Small intestine (tissue), 7 donors: ENCODE data around the gene FBXL13. TPM values are rescaled to one million over a fixed set of nuclear protein-coding genes. Genes with fewer than 3 reads are reported as not detected.
A peak's percentile ranks its signal among the peaks of the same experiment; 100 is the strongest.
"Not testable (repeated sequence)": the region's sequence is repeated elsewhere in the genome, so short reads cannot be mapped to it uniquely, and the experiment has no call there.

ENCODE experiments used
- DNase-seq, 2 donors: peaks; one replicate each; pipeline versions ENCODE4 v3.0.0 to v3.0.0-alpha.2; 2013
- FAIRE-seq: peaks from 2 replicates; lab custom pipeline; 2012; peaks lifted over from hg19 to GRCh38; lab: Jason Lieb, UNC
- H3K27ac ChIP-seq, 3 donors: one replicate each; pipeline ENCODE4 v1.5.1; 2013; ENCODE audit warnings: low read length in 2 of 3, mild to moderate bottlenecking in 2 of 3, control low read depth in 1 of 3, inconsistent platforms in 1 of 3, low read depth in 1 of 3, moderate library complexity in 1 of 3
- H3K27me3 ChIP-seq, 3 donors: one replicate each; pipeline ENCODE4 v1.6.1; 2013; ENCODE audit warnings: low read length in 3 of 3, inconsistent platforms in 1 of 3; ENCODE audit not compliant: control insufficient read depth in 3 of 3, insufficient read depth in 3 of 3
- H3K36me3 ChIP-seq, 3 donors: one replicate each; pipeline ENCODE4 v1.6.1; 2013; ENCODE audit warnings: low read length in 3 of 3, inconsistent platforms in 1 of 3, low read depth in 1 of 3, mild to moderate bottlenecking in 1 of 3, moderate library complexity in 1 of 3; ENCODE audit not compliant: control insufficient read depth in 3 of 3, insufficient read depth in 2 of 3
- H3K4me1 ChIP-seq, 3 donors: one replicate each; pipeline ENCODE4 v1.6.1; 2013; ENCODE audit warnings: low read length in 2 of 3, inconsistent platforms in 1 of 3, low read depth in 1 of 3, mild to moderate bottlenecking in 1 of 3, moderate library complexity in 1 of 3; ENCODE audit not compliant: control insufficient read depth in 3 of 3, insufficient read depth in 2 of 3
- H3K4me3 ChIP-seq, 3 donors: one replicate each; pipeline ENCODE4 v1.5.1; 2013; ENCODE audit warnings: low read length in 3 of 3, control low read depth in 1 of 3, inconsistent platforms in 1 of 3, low read depth in 1 of 3, mild to moderate bottlenecking in 1 of 3, moderate library complexity in 1 of 3
- H3K9me3 ChIP-seq, 2 donors: one replicate each; pipeline ENCODE4 v1.6.1; 2013; ENCODE audit warnings: low read depth in 1 of 2, low read length in 1 of 2; ENCODE audit not compliant: control insufficient read depth in 2 of 2, insufficient read depth in 1 of 2
- WGBS, 3 donors: extraction: QIAGEN DNeasy Blood & Tissue Kit; methylation state at CpG; one replicate each; pipeline ENCODE4 v1.1.7; 2013; 5-methylcytosine and 5-hydroxymethylcytosine counted together
- polyA plus RNA-seq, 4 donors: library from polyadenylated mRNA; stranded (reverse) in 3 of 4; unstranded in 1 of 4; fragments of 200-250 nt in 3 of 4; fragments of 120-200 nt in 1 of 4; gene quantifications; one replicate each; pipeline versions ENCODE4 v1.2.1 to v1.2.3, GENCODE V29; 2013
- donor health status: healthy with polysubstance abuse.
- donor health status: control.
- donor health status: control.
- donor health status: Bipolar disorder and iron deficiency.
- donor health status: healthy.

FBXL13 gene
- polyA plus RNA-seq, 4 donors, result 0.10 to 0.38 TPM; not detected in 2

DNA sequence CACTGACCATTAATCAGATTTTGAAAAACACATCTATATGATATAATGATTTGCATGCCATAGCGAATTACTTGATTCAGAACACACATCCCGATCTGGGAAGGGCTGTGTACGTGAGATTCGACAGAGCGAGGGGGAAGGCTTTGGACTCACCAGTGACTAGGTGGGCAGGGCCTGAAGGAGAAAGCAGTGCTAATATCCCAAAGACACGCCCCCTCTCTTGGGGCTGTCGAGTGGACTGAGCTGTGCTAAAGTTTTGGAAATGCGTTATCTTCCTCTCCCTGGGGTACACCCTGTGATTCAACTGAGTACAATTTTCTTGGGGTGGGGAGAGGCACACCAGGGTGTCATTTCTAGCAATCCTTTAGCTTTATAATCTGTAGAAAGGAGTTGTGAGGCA lies 160.0 kb downstream of the FBXL13 start:
- Histone ChIP-seq H3K4me1 (no peaks in the 10 kb centered on the region), H3K9me3 (no peaks in the 10 kb centered on the region), H3K27me3 (no peaks in the 10 kb centered on the region), H3K4me3 (peak overlapping the region in 1 of 3 donors; percentile 45), H3K27ac (peak overlapping the region in 1 of 3 donors; percentile 28), H3K36me3 (no peaks in the 10 kb centered on the region)
- FAIRE-seq (no peak), DNase-seq (no peak)
- WGBS, 3 donors, result 67 to 90% (median 82%) methylated on average over 8 of the region's 8 CpGs

- peak overlapping the region in 1 of 3 donors; percentile 28 for H3K27ac ChIP-seq
- no peaks in the 10 kb centered on the region for H3K36me3 ChIP-seq
- no peaks in the 10 kb centered on the region for H3K27me3 ChIP-seq
- peak overlapping the region in 1 of 3 donors; percentile 45 for H3K4me3 ChIP-seq
- no peaks in the 10 kb centered on the region for H3K4me1 ChIP-seq
- peaks cover 0 to 7% of the 10 kb centered on the region in 2 donors for H3K9me3 ChIP-seq
- FAIRE-seq (no peak), DNase-seq (no peak)
- 69 to 95% (median 89%) methylated on average over 9 of the region's 9 CpGs for WGBS, 3 donors
Measured at GRCh38 chr7:102913826-102914225, 160.8 kb downstream of the FBXL13 start.

GRCh38 chr7:102912742-102913141 lies 161.9 kb downstream of the FBXL13 start, which contains the start of gene LRRC17:
Gene LRRC17, plus strand, starts transcription at chr7:102913000. Its CDS starts 20,914 bp downstream, at chr7:102933914.
- H3K4me1 ChIP-seq, result no peaks in the 10 kb centered on the region
- H3K27me3 ChIP-seq, result no peaks in the 10 kb centered on the region
- DNase-seq, result peak in 1 of 2 donors; percentile 39
- H3K36me3 ChIP-seq, result peaks cover 0 to 2% (median 0%) of the 10 kb centered on the region in 3 donors
- peak within 1 kb of the TSS in 1 of 3 donors; percentile 62 for H3K27ac ChIP-seq
- peaks cover 0 to 12% of the 10 kb centered on the region in 2 donors for H3K9me3 ChIP-seq
- H3K4me3 ChIP-seq, result peak within 1 kb of the TSS in 1 of 3 donors; percentile 45
- FAIRE-seq, result no peak
- 51 to 74% (median 74%) methylated on average over 6 of the region's 6 CpGs for WGBS, 3 donors

DNA sequence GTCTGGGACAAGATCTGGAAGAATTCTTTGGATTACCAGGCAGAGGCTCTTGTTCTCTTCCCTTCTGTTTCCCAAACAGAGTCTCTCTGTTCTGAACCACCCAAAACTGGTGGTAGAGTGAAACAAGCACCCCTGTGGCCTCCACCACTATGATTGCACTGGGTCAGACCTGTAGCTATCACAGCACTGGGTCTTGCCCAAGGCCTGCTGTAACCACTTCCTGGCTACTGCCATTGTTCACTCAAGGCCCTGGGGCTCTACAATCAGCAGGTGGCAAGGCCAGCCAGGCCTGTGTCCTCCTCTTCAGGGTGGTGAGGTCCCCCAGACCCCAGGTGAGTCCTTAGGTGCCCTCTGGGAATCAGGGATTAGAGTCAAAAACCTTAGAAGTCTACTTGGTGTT lies 165.9 kb downstream of the FBXL13 start:
- Histone ChIP-seq H3K36me3 (peaks cover 0 to 2% (median 0%) of the 10 kb centered on the region in 3 donors), H3K4me3 (no peak overlapping the region), H3K27ac (no peak overlapping the region), H3K27me3 (no peaks in the 10 kb centered on the region), H3K4me1 (no peaks in the 10 kb centered on the region), H3K9me3 (peaks cover 0 to 12% of the 10 kb centered on the region in 2 donors)
- FAIRE-seq (no peak), DNase-seq (no peak)

DNA sequence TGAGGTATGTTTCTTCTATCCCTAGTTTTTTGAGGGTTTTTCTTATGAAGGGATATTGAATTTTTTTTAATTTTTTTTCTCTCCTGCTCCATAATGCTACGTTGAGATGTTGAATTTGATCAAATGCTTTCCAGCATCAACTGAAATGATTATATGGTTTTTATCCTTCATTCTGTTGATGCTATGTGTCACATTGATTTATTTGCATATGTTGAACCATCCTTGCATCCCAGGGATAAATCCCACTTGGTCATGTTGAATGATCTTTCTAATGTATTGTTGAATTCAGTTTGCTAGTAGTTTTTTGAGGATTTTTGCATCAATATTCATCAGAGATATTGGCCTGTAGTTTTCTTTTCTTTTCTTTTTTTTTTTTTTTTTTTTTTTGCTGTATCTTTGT lies 171.0 kb downstream of the FBXL13 start:
- not testable (repeated sequence) for H3K27me3 ChIP-seq, H3K4me1 ChIP-seq, DNase-seq, H3K9me3 ChIP-seq, H3K27ac ChIP-seq, H3K36me3 ChIP-seq, H3K4me3 ChIP-seq
- WGBS, 3 donors, result 79 to 86% (median 80%) methylated on average over 1 of the region's 1 CpG
- peak; percentile 26 for FAIRE-seq

DNA sequence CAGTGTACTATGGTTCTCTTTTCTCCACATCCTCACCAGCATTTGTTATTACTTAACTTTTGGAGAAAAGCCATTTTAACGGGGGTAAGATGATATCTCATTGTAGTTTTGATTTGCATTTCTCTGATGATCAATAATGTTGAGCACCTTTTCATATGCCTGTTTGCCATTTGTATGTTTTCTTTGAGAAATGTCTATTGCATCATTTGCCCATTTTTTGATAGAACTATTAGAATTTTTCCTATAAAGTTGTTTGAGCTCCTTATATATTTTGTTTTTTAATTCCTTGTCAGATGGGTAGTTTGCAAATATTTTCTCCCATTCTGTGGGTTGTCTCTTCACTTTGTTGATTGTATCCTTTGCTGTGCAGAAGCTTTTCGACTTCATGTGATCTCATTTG lies 172.5 kb downstream of the FBXL13 start:
- H3K36me3 ChIP-seq, H3K27me3 ChIP-seq, H3K4me3 ChIP-seq, DNase-seq, FAIRE-seq, H3K27ac ChIP-seq, H3K9me3 ChIP-seq, H3K4me1 ChIP-seq: not testable (repeated sequence)
- WGBS, 3 donors, result 77 to 85% (median 82%) methylated on average over 2 of the region's 2 CpGs

DNA sequence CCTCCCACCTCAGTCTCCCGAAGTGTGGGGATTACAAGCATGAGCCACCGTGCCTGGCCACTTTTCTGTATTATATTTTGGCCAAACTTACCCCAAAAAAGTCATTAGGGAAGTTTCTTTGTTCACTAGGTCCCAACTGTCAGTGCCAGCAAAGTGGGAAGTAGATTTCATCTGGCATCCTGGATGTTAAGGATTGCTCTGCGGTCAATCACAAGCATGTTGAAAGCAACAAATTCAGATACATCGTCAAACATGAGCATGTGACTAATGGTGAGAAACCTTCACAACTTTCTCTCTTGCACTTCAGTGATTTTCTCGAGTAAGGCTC lies 176.1 kb downstream of the FBXL13 start:
- H3K9me3 ChIP-seq, result no peaks in the 10 kb centered on the region
- no peak for FAIRE-seq
- H3K36me3 ChIP-seq, result no peaks in the 10 kb centered on the region
- WGBS, 3 donors, result 86 to 90% (median 87%) methylated on average over 5 of the region's 5 CpGs
- no peaks in the 10 kb centered on the region for H3K4me1 ChIP-seq
- no peak overlapping the region for H3K27ac ChIP-seq
- H3K27me3 ChIP-seq, result no peaks in the 10 kb centered on the region
- no peak for DNase-seq
- H3K4me3 ChIP-seq, result no peak overlapping the region

DNA sequence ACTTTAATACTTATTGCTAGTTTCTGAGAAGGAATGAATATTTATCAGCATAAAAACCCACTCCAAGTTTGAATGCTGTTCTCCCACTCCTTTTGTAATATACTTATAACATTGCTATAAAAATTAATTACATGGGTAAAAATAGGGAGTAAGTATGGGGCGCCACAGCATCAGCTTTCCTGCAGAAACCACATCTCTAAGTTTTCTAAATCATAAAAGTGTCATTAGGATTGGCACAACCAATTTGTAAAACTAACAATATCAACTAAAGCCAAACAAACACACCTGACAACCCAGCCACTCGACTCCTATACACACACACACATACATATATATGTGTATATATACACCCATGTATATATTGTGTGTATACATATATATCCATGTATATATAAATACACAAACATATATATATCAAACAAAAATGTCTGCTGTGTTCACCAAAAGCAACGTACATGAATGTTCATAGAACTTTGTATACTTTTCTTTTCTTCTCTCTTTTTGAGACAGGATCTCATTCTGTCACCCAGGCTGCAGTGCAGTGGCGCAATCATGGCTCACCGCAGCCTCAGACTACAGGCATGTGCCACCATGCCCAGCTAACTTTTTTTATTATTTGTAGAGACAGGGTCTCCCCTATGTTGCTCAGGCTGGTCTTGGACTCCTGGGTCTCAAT lies 176.6 kb downstream of the FBXL13 start:
- no peaks in the 10 kb centered on the region for H3K9me3 ChIP-seq
- H3K27ac ChIP-seq, result no peak overlapping the region
- DNase-seq (no peak), FAIRE-seq (no peak)
- 84 to 89% (median 85%) methylated on average over 5 of the region's 5 CpGs for WGBS, 3 donors
- no peak overlapping the region for H3K4me3 ChIP-seq
- H3K36me3 ChIP-seq, result no peaks in the 10 kb centered on the region
- no peaks in the 10 kb centered on the region for H3K27me3 ChIP-seq
- no peaks in the 10 kb centered on the region for H3K4me1 ChIP-seq

DNA sequence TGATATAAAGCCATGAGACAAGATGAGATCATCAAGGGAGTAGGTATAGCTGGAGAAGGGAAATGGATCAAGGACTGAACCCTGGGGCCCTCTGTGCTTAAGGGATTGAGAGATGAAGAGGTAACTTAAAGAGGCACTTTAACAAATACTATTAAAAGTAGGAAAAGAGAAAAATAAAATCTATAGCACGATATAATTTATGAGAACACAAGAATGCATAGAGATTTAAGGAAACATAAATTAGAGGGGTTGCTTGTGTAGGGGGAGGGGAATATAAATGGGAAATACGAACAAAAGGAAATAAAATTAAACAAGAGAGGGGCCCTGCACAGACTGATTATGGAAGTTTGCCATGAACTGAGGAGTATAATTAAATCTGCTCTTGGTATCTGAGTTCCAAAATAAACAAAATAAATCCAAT lies 177.4 kb downstream of the FBXL13 start:
- FAIRE-seq (no peak), DNase-seq (no peak)
- Histone ChIP-seq H3K27ac (no peak overlapping the region), H3K4me3 (no peak overlapping the region), H3K27me3 (no peaks in the 10 kb centered on the region), H3K9me3 (no peaks in the 10 kb centered on the region), H3K4me1 (no peaks in the 10 kb centered on the region), H3K36me3 (no peaks in the 10 kb centered on the region)
- 50 to 76% (median 66%) methylated on average over 2 of the region's 2 CpGs for WGBS, 3 donors
